ENCODE results near the gene ANKRD34A.

ANKRD34A gene

DNA sequence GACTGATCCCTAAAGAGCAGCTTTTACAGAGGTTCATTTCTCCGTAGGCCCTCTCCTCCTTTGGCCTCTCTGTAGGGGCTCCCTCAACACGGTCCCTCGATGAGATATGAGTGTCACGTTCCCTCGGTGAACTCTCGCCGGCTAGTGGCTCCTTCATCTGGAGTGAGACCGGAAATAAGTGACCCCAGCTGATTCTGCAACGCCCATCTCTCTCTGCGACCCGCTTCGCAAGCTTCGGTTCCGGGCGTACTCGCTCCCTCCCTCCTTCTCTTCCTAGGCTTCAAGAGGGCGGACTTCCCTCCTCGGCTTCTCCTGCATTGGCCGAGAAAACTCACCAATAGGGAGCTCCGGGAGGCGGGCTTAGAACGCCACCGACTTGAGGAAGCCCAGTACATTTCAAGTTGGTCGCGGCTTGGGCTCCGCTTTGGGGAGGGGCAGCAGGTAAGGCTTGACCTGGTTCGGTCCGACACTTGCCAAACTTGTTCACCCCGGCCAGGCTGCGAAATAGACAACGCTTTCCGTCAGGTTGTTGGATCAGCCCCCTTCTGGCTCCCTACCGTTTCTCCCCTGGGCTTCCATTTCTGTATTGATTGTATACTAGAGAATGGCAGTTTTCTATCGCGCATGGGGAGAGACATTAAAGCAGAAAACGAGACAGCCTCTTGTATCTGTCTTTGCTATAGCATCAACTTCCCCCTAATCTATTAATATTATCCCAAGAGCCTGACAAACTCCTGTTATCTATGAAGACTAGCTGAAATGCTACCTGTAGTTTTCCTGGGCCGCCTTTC lies at the start of gene ANKRD34A, which contains the start of gene POLR3GL:
ANKRD34A (minus strand) TSS at position 248 of the 791 bp plus-strand sequence. CDS start 2,816 bp downstream, outside the sequence.
POLR3GL (plus strand) TSS at position 363 of the 791 bp plus-strand sequence. CDS start 10,176 bp downstream, outside the sequence.
- DNase-seq: peak; percentile 96

GRCh38 chr1:146013559-146013922 lies 49.2 kb upstream of the ANKRD34A start:
- no peak for DNase-seq

DNA sequence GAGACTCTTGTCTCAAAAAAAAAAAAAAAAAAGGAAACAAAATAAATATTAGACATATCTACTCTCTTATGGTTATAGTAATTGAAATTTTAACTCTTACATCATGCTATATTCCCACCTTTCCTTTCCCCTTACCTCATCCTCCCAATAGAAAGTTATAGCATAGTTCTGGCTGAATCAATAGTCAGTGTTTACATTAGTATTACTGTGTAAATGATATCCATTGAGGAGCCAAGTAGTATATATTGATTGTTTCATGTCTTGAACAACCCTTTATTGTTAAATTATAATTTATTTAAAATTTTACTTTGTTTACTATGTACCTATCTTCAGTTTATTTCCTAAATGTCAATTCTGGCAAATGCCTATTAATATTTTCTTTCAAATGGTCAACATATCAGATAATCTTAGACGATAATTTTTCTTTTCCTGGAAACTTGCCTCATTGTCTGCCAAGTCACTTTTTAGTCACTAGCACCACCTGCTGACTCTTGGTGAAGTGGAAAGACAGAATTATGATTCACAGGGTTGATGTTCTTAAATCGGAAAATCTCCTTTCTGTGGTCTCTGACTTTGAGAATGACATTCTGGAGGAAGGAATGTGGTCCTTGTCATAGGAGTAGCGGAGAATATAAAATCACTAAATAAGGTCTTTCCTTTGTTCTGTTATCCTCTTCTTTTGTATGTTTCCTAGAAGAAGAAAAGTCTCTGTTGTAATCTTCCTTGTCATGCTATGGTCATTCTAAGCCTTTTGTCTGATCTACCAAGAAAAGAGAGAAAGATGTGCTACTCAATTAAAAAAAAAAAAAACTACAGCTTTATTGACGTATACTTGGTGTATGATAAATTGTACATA lies 48.6 kb upstream of the ANKRD34A start:
- peak; percentile 26 for DNase-seq

GRCh38 chr1:146010126-146010738 lies 45.9 kb upstream of the ANKRD34A start:
- no peak for DNase-seq

DNA sequence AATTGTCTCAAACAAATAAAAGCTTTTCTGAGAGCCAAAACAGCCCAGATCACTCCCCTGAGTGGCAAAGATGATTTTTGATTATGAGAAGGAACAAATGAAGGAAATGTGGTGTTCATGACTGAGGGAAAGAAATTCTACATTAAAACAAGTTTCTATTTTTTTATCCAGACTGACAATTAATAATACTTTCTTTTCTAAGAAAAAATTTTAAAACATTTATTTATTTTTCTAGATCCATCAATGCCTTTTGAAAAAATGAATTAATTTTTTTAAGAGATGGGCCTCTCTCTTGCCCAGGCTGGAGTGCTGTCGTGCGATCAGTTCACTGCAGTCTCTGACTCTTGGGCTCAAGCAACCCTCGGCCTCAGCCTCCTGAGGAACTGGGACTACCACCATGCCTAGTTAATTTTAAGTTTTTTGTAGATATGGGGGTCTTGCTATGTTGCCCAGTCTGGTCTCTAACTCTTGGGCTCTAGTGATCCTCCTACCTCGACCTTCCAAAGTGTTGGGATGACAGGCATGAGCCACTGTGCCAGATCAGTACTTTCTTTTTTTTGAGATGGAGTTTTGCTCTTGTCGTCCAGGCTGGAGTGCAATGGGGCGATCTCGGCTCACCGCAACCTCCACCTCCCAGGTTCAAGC lies 43.2 kb upstream of the ANKRD34A start:
- no peak for DNase-seq

DNA sequence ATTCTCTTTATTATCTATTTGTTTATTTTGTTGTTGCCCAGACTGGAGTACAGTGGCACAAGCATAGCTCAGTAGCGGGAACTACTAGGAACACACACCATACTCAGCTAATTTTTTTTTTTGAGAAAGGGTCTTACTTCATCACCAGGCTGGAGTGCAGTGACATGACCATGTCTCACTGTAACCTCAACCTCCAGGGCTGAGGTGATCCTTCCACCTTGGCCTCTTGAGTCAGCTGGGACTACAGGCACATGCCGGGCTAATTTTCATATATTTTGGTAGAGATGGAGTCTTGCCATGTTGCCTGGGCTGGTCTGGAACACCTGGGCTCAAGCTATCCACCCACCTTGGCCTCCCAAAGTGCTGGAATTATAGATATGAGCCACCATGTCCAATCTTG lies 37.3 kb upstream of the ANKRD34A start:
- DNase-seq: no peak

DNA sequence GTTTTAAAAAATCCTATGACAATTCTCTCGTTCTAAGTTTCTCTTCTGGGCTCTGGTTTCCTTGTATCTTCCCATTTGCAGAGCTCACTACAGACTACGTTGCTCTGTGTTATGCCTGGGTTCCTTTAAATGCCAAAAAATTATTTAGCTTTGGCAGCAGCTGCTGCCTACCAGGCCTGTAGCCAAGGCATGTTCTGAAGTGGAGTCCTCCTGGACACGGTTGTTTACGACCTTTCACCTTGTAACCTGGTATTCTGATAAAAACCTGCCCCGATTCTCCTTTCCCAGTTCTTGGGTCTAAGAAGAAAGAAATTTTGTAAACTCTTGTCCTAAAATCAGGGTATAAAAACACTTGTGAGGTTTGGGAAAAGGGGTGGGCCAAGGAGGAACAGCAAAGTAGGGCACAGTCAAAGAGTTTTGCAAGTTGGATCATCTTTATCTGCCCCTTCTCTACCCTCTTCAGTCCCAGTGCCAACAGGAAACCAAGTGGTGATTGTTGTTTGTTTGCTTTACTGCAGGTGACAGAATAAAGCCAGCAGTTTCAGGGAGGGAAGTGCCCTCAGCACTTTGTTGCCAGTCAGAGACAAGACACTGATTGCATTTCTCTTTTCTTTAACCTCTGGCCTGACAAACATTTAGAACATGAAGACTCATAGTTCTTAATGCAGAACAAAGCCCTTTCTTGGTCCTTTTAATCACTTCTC lies 35.1 kb upstream of the ANKRD34A start:
- no peak for DNase-seq

GRCh38 chr1:145997718-145998023 lies 33.3 kb upstream of the ANKRD34A start:
- DNase-seq: no peak

- DNase-seq: no peak
Measured at GRCh38 chr1:145997016-145997717, 32.8 kb upstream of the ANKRD34A start.

GRCh38 chr1:145996433-145997015 lies 32.1 kb upstream of the ANKRD34A start, which contains the start of gene TXNIP:
Gene TXNIP (minus strand): TSS chr1:145996579. CDS start chr1:145996266, 313 bp downstream.
- peak; percentile 98 for DNase-seq

DNA sequence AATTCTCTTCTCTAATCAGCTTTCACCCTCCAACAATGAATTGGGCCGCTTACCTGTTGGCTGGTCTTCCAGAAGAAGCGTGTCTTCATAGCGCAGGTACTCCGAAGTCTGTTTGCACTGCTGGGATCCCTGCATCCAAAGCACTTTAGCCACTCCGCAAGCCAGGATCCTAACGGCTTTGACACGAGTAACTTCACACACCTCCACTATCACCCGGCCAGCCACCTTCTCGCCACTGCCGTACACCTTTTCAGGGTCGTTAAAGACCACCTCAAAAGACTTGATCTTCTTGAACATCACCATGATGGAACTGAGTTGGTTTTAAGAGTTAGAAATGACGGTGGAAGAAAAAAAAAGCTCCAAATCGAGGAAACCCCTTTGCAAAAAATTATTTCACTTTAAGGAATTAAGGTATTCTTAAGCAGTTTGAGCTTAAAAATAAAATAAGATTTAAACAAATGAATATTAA lies 31.6 kb upstream of the ANKRD34A start:
- DNase-seq: no peak

- no peak for DNase-seq
Measured at GRCh38 chr1:145995148-145995881, 30.9 kb upstream of the ANKRD34A start.

GRCh38 chr1:145994391-145995120 lies 30.2 kb upstream of the ANKRD34A start:
- DNase-seq: no peak

- DNase-seq: no peak
Measured at GRCh38 chr1:145993618-145994390, 29.4 kb upstream of the ANKRD34A start.

DNA sequence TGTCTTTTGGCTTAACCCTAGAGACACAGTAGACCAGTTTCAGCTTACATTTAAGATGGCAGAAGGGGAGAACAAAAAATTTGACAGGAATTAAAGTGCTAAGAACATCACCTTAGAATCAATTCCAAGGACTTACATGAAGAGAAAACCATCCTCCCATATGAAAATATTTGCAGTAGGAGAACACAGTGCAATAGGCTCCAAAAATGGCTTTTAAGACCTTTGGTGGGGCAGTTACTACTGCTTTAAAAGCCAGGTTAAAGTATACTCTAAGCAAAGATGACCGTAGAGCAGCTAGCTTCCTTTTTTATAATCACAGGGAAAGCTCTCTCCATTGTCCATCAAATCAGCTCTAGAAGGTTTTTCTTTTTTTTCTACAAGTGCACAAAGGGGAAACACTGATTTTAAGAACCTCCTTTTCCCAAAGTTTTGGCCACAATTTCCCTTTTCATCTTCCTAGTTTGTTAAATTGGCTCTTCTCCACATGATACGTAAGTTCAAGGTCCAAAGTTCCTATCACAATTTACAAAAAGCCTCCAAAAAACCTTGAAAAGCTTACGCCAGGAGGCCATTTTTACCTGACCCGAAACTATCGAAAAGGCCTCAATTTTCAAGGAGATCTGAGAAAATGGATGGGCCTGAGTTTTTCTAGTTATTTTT lies 28.7 kb upstream of the ANKRD34A start:
- no peak for DNase-seq

DNA sequence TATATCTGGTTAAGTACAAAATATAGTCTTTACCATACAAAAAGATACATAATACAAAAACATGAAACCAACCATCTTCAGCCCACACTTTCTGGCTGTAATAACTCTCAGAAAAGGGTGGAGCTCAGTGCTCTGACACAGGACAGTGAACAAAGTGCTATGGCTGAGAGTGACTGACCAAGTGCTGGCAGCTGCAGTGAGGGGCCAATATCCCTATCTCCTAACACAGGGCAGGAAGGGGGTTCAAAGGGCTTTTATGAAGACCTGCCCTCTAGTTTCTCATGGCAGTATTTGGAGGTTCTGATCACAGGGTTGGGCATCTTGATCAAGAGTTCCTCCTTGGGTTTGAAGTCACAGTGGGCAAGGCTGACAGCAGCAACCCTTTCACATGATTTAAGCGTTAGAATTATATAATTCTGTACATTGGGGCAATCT lies 28.1 kb upstream of the ANKRD34A start:
- DNase-seq: no peak

GRCh38 chr1:145991735-145992412 lies 27.5 kb upstream of the ANKRD34A start:
- no peak for DNase-seq
